GM21447 (cell line): Measurements from ENCODE around the gene PPWD1.
"Not testable (repeated sequence)": the region's sequence is repeated elsewhere in the genome, so short reads cannot be mapped to it uniquely, and the experiment has no call there.

ENCODE experiments used
- ATAC-seq: cut with Tn5 transposase; IDR thresholded peaks from one replicate; pipeline ENCODE4 v1.9.1; 2021; ENCODE audit not compliant: unreplicated experiment

Gene PPWD1

GRCh38 chr5:65562731-65563701 lies at the start of gene PPWD1, which contains the start of gene CENPK:
Gene PPWD1, plus strand, starts transcription at chr5:65563296. Its CDS starts 15 bp downstream, at chr5:65563311.
Gene CENPK, minus strand, starts transcription at chr5:65563168. Its CDS starts 8,261 bp downstream, at chr5:65554907.
- ATAC-seq: peak; percentile 99

DNA sequence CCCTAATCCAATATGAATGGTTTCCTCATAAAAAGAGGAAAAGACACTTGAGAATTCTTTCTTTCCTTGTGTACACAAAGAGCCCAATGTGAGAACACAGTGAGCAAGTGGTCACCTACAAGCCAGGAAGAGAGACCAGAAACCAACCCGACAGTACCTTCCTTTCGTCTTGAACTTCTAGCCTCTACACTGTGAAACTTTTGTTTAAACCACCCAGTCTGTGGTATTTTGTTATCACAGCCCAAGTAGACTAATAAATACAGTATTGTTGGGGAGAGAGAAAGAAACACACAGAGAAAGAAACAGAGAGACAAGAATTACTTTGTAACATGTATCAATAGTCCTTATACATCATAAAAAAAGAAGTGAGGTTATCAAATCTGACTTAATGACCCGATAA lies 37.4 kb upstream of the PPWD1 start:
- no peak for ATAC-seq

DNA sequence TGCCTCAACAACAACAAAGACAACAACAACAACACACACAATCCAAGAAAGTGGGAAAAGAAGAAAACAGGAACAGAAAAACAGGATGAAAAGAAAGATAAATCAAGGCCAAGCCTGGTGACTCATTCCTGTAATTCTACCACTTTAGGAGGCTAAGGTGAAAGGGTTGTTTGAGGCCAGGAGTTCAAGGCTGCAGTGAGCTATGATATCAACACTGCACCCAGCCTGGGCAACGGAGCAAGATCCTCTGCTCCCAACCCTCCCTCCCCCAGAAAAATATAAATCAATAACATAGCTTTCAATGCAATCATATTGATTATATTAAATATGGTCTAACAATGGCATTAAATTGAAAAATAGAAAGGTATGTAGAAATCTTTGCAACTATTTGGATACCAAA lies 32.2 kb upstream of the PPWD1 start:
- no peak for ATAC-seq

GRCh38 chr5:65535529-65535987 lies 27.5 kb upstream of the PPWD1 start:
- ATAC-seq: no peak

GRCh38 chr5:65539827-65540226 lies 23.3 kb upstream of the PPWD1 start:
- no peak for ATAC-seq

GRCh38 chr5:65544473-65544872 lies 18.6 kb upstream of the PPWD1 start:
- no peak for ATAC-seq

- ATAC-seq: no peak
These were observed 17.0 kb upstream of the PPWD1 start for GRCh38 chr5:65546141-65546540.

GRCh38 chr5:65548281-65548680 lies 14.8 kb upstream of the PPWD1 start:
- ATAC-seq: no peak

DNA sequence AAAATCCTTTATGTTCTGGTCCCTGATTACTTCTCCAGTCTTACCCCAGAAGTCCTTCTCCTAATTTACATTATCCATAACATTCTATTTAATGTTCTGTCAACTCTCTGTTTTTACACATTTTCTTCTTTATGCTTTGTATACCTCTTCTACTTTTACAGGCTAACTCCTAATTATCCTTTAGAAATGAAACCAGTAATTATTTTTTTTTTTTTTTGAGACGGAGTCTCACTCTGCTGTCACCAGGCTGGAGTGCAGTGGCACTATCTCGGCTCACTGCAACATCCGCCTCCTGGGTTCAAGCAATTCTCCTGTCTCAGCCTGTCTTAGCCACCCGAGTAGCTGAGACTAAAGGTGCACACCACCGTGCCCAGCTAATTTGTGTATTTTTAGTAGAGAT lies 9.2 kb upstream of the PPWD1 start:
- no peak for ATAC-seq

DNA sequence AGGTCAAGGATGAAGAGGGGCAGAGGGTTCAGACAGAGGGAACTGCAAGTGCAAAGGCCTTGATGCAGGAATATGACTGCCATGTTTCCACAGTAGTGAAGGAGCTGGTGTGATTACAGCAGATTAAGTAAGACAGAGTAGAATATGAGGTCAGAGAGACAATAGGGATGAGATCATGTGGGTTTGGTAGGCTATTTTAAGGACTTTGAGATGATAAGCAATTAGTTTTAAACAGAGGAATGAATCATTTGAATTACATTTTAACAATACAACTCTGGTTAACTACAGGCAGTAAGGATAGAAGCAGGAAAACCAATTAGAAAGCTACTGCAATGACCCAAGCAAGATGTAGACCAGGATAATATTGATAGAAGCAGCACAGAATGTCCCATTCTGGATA lies 7.8 kb upstream of the PPWD1 start:
- ATAC-seq: no peak

DNA sequence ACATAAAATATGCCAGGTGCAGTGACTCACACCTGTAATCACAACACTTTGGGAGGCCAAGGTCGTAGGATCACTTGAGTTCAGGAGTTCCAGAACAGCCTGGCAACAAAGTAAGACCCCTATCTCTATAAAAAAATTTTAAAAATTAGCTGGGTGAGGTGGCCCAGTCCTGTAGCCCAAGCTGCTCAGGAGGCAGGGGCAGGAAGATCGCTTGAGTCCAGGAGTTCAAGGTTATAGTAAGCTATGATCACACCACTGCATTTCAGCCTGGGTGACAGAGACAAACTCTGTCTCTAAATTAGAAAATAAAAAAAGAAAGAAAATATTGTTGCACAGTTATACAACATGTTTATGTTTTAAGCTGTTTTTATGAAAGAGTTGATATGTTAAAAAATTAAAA lies 6.9 kb upstream of the PPWD1 start:
- no peak for ATAC-seq

DNA sequence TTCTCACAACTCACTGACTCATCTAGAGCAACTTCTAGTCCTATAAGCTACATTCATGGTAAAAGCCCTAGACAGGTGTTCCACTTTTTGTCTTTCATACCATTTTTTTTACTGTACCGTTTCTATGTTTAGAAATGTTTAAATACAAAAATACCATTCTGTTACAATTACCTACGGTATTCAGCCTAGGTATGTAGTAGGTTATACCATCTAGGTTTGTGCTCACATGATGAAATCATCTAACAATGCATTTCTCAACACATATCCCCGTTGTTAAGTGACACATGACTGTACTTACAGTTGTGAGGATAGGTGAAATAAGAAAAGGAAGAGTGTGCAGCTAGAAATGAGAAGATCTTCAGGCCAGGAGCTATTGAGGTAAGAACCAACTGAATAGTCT lies 6.4 kb upstream of the PPWD1 start:
- no peak for ATAC-seq

GRCh38 chr5:65563777-65564176 lies 681 bp downstream of the PPWD1 start:
- no peak for ATAC-seq

- ATAC-seq: no peak
These were observed 3.4 kb downstream of the PPWD1 start for GRCh38 chr5:65566505-65566904.

GRCh38 chr5:65570598-65571226 lies 7.6 kb downstream of the PPWD1 start:
- no peak for ATAC-seq

- no peak for ATAC-seq
These were observed 14.0 kb downstream of the PPWD1 start for GRCh38 chr5:65577141-65577540.

DNA sequence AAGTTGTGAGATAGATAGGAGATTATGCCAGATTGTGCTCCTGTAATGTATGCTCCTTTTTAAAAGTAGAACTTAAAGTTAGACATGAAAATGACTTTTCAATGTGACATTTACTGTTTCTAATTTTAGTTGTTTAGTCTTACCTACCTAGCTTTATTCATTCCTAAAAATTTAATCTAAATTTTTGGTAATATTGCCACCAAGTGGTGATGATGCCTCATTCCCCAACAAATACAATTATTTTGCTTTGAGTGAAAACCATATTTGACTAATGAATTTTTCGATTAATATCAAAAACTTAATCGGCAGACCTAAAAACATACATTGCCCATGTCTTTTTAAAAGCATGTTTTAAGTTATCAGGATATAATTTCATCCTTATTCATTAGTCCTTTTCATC lies 25.6 kb downstream of the PPWD1 start:
- no peak for ATAC-seq

DNA sequence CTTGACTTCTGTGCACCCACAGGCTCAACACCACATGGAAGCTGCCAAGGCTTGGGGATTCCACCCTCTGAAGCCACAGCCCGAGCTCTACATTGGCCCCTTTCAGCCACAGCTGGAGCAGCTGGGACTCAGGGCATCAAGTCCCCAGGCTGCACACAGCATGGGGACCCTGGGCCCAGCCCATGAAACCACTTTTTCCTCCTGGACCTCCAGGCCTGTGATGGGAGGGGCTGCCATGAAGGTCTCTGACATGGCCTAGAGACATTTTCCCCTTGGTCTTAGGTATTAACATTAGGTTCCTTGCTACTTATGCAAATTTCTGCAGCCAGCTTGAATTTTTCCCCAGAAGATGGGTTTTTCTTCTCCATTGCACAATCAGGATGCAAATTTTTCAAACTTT lies 38.7 kb downstream of the PPWD1 start:
- ATAC-seq: not testable (repeated sequence)

- no peak for ATAC-seq
These were observed 48.4 kb downstream of the PPWD1 start for GRCh38 chr5:65611524-65611923.

- no peak for ATAC-seq
These were observed 49.3 kb downstream of the PPWD1 start for GRCh38 chr5:65612298-65612907.

- ATAC-seq: no peak
These were observed 56.9 kb downstream of the PPWD1 start for GRCh38 chr5:65620021-65620420.

- ATAC-seq: not testable (repeated sequence)
These were observed 58.9 kb downstream of the PPWD1 start for GRCh38 chr5:65621961-65622360.
